SU-DHL-6 (cell line): ENCODE measurements around the gene CAVIN3.

ENCODE experiments used
- H2AFZ ChIP-seq: fragments of 200-600 bp; sonication (generic); 2 replicates; pipeline ENCODE4 v1.6.1; 2014; ENCODE audit warnings: low read depth, mild to moderate bottlenecking, moderate library complexity, mixed read lengths, antibody characterized with exemption, low read length; ENCODE audit not compliant: severe bottlenecking
- H3F3A ChIP-seq: fragments of 200-600 bp; shearing (Covaris generic); 2 replicates; pipeline ENCODE4 v1.6.0; 2016; ENCODE audit warnings: antibody characterized with exemption, mild to moderate bottlenecking; ENCODE audit not compliant: insufficient read depth
- H3K27ac ChIP-seq: fragments of 200-600 bp; sonication (generic); 2 replicates; pipeline ENCODE4 v1.5.1; 2016; ENCODE audit warnings: low read depth, mild to moderate bottlenecking, low read length, moderate library complexity, mixed read lengths
- H3K27me3 ChIP-seq: fragments of 200-600 bp; sonication (generic), shearing (Covaris generic); 2 replicates; pipeline ENCODE4 v1.6.0; 2014; ENCODE audit warnings: mild to moderate bottlenecking, low read length
- H3K36me3 ChIP-seq: fragments of 200-600 bp; sonication (generic); 2 replicates; pipeline ENCODE4 v1.6.1; 2014; ENCODE audit warnings: mild to moderate bottlenecking, low read length, mixed read lengths
- H3K4me2 ChIP-seq: fragments of 300-600, 200-600 bp; shearing (Covaris generic), sonication (generic); 2 replicates; pipeline ENCODE4 v1.6.0; 2014; ENCODE audit warnings: low read length, low read depth, mild to moderate bottlenecking; ENCODE audit not compliant: poor library complexity, severe bottlenecking
- H3K4me3 ChIP-seq: fragments of 200-600 bp; sonication (generic); 2 replicates; pipeline ENCODE4 v1.5.1; 2014; ENCODE audit warnings: antibody characterized with exemption, low read length, mild to moderate bottlenecking, mixed read lengths; ENCODE audit not compliant: insufficient read depth, poor library complexity, severe bottlenecking
- H3K79me2 ChIP-seq: fragments of 200-600 bp; sonication (generic); 2 replicates; pipeline ENCODE4 v1.6.1; 2014; ENCODE audit warnings: mild to moderate bottlenecking, low read length, moderate library complexity; ENCODE audit not compliant: insufficient read depth
- H3K9ac ChIP-seq: fragments of 200-600 bp; sonication (generic); 2 replicates; pipeline ENCODE4 v1.7.0; 2014; ENCODE audit warnings: mild to moderate bottlenecking, low read length
- H3K9me2 ChIP-seq: fragments of 200-600 bp; sonication (generic); replicated peaks from 2 replicates; pipeline ENCODE4 v1.6.1; 2014; ENCODE audit warnings: low read length; ENCODE audit not compliant: insufficient read depth
- H3K9me3 ChIP-seq: fragments of 200-600 bp; sonication (generic); 2 replicates; pipeline ENCODE4 v1.6.1; 2014; ENCODE audit warnings: low read length, mixed read lengths; ENCODE audit not compliant: insufficient read depth
- H4K20me1 ChIP-seq: fragments of 200-600 bp; sonication (generic); 2 replicates; pipeline ENCODE4 v1.6.1; 2014; ENCODE audit warnings: low read depth, mild to moderate bottlenecking, antibody characterized with exemption, low read length, moderate library complexity, mixed read lengths
- CTCF ChIP-seq: fragments of 200-600 bp; sonication (generic); IDR thresholded peaks from one replicate; pipeline ENCODE4 v1.5.1; 2017; ENCODE audit warnings: antibody characterized with exemption, mild to moderate bottlenecking, low read length, moderate library complexity; ENCODE audit not compliant: insufficient read depth, poor library complexity, severe bottlenecking
- EZH2phosphoT487 ChIP-seq: fragments of 200-600 bp; sonication (generic), shearing (Covaris generic); conservative IDR thresholded peaks from 2 replicates; pipeline ENCODE4 v1.6.1; 2018; ENCODE audit warnings: mild to moderate bottlenecking, antibody characterized with exemption, low read length, moderate library complexity, mixed read lengths

The CAVIN3 gene

DNA sequence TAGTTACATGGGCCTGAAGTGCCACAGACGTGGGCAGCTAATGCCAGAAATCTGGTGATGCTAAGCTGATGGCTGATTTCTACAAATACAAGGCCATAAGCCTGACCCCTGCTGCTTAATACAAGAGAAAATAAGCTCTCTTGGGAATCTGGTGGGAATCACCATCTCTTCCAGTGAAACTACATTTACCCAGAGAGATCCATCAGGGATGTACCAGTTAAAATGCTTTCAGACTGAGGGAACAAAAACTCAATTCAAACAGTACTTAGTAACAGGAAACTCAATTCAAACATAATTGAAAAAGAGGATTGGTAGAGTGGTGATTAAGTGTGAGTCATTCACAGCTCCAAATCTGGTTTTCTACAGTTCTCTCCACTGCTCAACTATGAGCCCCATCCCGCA lies 1.7 kb upstream of the CAVIN3 start:
- no peaks in the 10 kb centered on the region for H3K27me3 ChIP-seq
- no peak overlapping the region for H3K27ac ChIP-seq
- no peak overlapping the region for H3K9ac ChIP-seq
- no peaks in the 10 kb centered on the region for H3K79me2 ChIP-seq
- H3K4me2 ChIP-seq, result no peak overlapping the region
- no peak overlapping the region for H2AFZ ChIP-seq
- H3K9me3 ChIP-seq, result no peaks in the 10 kb centered on the region
- no peaks in the 10 kb centered on the region for H3K36me3 ChIP-seq
- no peaks in the 10 kb centered on the region for H4K20me1 ChIP-seq
- no peak overlapping the region for H3K4me3 ChIP-seq
- no peaks in the 10 kb centered on the region for H3K9me2 ChIP-seq
- no peak for TF ChIP-seq CTCF
- TF ChIP-seq EZH2phosphoT487, result no peak
- no peaks in the 10 kb centered on the region for H3F3A ChIP-seq

DNA sequence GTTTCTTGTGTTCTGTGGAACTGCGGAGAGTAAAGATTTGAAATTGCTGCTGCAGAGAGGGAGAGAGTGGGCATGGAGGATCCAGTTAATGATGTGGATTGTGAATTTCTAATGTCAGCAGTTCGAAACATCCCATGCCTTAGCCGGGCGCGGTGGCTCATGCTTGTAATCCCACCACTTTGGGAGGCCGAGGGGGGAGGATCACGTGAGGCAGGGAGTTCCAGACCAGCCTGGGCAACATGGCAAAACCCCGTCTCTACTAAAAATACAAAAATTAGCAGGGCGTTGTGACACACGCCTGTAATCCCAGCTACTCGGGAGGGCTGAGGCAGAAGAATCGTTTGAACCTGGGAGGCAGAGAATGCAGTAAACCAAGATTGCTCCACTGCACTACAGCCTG lies 1.1 kb upstream of the CAVIN3 start:
- Histone ChIP-seq H3F3A (no peaks in the 10 kb centered on the region), H3K27me3 (no peaks in the 10 kb centered on the region), H4K20me1 (no peaks in the 10 kb centered on the region), H3K36me3 (no peaks in the 10 kb centered on the region), H3K4me3 (no peak overlapping the region), H3K4me2 (no peak overlapping the region), H3K9me2 (no peaks in the 10 kb centered on the region), H3K27ac (no peak overlapping the region), H2AFZ (no peak overlapping the region), H3K9ac (no peak overlapping the region), H3K9me3 (no peaks in the 10 kb centered on the region), H3K79me2 (no peaks in the 10 kb centered on the region)
- TF ChIP-seq EZH2phosphoT487, result no peak
- no peak for TF ChIP-seq CTCF

DNA sequence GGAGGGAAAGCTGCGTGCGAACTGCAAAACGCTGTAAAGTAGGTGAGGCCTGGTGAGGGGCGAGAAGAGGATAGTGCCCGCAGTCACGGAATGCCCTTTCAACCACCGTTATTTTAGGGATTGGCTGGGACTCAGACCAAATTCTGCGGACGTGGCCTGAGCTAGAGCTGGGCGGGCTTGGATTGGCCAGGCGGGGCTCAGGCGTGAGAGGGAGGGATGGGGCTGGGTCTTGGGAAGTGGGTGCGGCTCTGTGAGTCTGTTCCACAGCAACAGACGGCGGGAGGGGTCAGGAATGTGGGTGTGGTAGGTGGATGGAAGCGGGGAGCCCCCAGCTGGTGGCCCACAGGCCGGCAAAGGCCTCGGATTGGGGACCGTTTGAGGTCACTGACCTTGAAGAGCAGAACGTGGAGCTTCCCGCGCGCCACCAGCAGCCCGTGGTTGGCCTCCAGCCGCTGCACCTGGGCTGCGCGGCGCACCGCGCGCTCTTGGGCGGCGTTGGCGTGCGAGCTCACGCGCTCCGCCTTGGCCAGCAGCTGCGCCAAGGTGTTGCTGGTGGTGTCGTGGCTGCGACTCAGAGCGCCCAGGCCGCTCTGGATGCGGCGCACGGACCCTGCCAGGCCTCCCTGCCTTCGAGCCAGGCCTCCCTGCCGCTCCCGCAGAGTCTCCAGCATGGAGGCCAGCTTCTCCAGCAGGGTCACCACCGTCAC lies 444 bp downstream of the CAVIN3 start:
- H3K9me2 ChIP-seq, result no peaks in the 10 kb centered on the region
- no peak overlapping the region for H3K27ac ChIP-seq
- H3K9ac ChIP-seq, result no peak overlapping the region
- H3K36me3 ChIP-seq, result no peaks in the 10 kb centered on the region
- TF ChIP-seq EZH2phosphoT487 (no peak), CTCF (no peak)
- H3F3A ChIP-seq, result no peaks in the 10 kb centered on the region
- no peaks in the 10 kb centered on the region for H3K27me3 ChIP-seq
- no peaks in the 10 kb centered on the region for H4K20me1 ChIP-seq
- no peak overlapping the region for H3K4me2 ChIP-seq
- H3K4me3 ChIP-seq, result no peak overlapping the region
- no peaks in the 10 kb centered on the region for H3K79me2 ChIP-seq
- no peak overlapping the region for H2AFZ ChIP-seq
- H3K9me3 ChIP-seq, result no peaks in the 10 kb centered on the region
